Activated CD4-positive, CD25-positive, alpha-beta regulatory T cell treated with anti-CD3 and anti-CD28 coated beads, Interleukin-2, amount 50 U/mL, for 24 hours (primary cell): ENCODE results near the gene PSMC2.

Experiments used
- ATAC-seq, 2 donors: fragments of 150-1000 bp; cut with Tn5 transposase; one replicate each; pipeline ENCODE4 v1.10.0; 2021; ENCODE audit warnings: mild to moderate bottlenecking in 1 of 2, moderate library complexity in 1 of 2

The PSMC2 gene

GRCh38 chr7:103347507-103348267 lies at the start of gene PSMC2:
TSS of gene PSMC2 (plus strand) at chr7:103347643. CDS start at chr7:103347712, 69 bp downstream.
- ATAC-seq, result peak; percentile 75 to 78

GRCh38 chr7:103297837-103298179 lies 49.6 kb upstream of the PSMC2 start:
- no peak for ATAC-seq

- ATAC-seq, result no peak
Observed at GRCh38 chr7:103299660-103300059, 47.8 kb upstream of the PSMC2 start.

GRCh38 chr7:103301441-103301840 lies 46.0 kb upstream of the PSMC2 start:
- no peak for ATAC-seq

GRCh38 chr7:103307503-103308231 lies 39.8 kb upstream of the PSMC2 start:
- no peak for ATAC-seq

GRCh38 chr7:103314852-103315251 lies 32.6 kb upstream of the PSMC2 start:
- ATAC-seq, result peak in 1 of 2 donors; percentile 67

- no peak for ATAC-seq
Observed at GRCh38 chr7:103316380-103316941, 31.0 kb upstream of the PSMC2 start.

GRCh38 chr7:103317009-103317408 lies 30.4 kb upstream of the PSMC2 start:
- no peak for ATAC-seq

- ATAC-seq, result peak; percentile 82 to 91
Observed at GRCh38 chr7:103325744-103326143, 21.7 kb upstream of the PSMC2 start.

- no peak for ATAC-seq
Observed at GRCh38 chr7:103336761-103337160, 10.7 kb upstream of the PSMC2 start.

GRCh38 chr7:103338864-103339263 lies 8.6 kb upstream of the PSMC2 start:
- ATAC-seq, result no peak

GRCh38 chr7:103341466-103341865 lies 6.0 kb upstream of the PSMC2 start:
- ATAC-seq, result no peak

- ATAC-seq, result no peak
Observed at GRCh38 chr7:103343332-103343731, 4.1 kb upstream of the PSMC2 start.

GRCh38 chr7:103343758-103344452 lies 3.5 kb upstream of the PSMC2 start:
- peak in 1 of 2 donors; percentile 15 for ATAC-seq

- ATAC-seq, result peak; percentile 87 to 90
Observed at GRCh38 chr7:103344453-103345149, 2.8 kb upstream of the PSMC2 start, which contains the start of gene DNAJC2. TSS of gene DNAJC2 (minus strand) at chr7:103344767. CDS start at chr7:103344622, 145 bp downstream.

GRCh38 chr7:103346396-103346795 lies 1.0 kb upstream of the PSMC2 start:
- ATAC-seq, result no peak

- ATAC-seq, result no peak
Observed at GRCh38 chr7:103348452-103348851, 1.0 kb downstream of the PSMC2 start.

- no peak for ATAC-seq
Observed at GRCh38 chr7:103348959-103349358, 1.5 kb downstream of the PSMC2 start.

GRCh38 chr7:103349805-103350204 lies 2.4 kb downstream of the PSMC2 start:
- no peak for ATAC-seq

- ATAC-seq, result no peak
Observed at GRCh38 chr7:103369432-103369831, 22.0 kb downstream of the PSMC2 start.

GRCh38 chr7:103373866-103374643 lies 26.6 kb downstream of the PSMC2 start:
- no peak for ATAC-seq
